ENCODE measurements around the gene PDE9A.

Gene PDE9A

GRCh38 chr21:42702720-42703119 is 49.3 kb downstream of the PDE9A start:
- H3K4me3 ChIP-seq (ENCODE audit: low read depth, low read length), result no peak overlapping the region
- no peak for TF ChIP-seq CTCF (IDR thresholded peaks at IDR 0.05; ENCODE audit: low read depth, low read length)

GRCh38 chr21:42703136-42703908 is 49.9 kb downstream of the PDE9A start:
- no peak overlapping the region for H3K4me3 ChIP-seq (ENCODE audit: low read depth, low read length)
- no peak for TF ChIP-seq CTCF (IDR thresholded peaks at IDR 0.05; ENCODE audit: low read depth, low read length)

GRCh38 chr21:42703965-42704364 is 50.5 kb downstream of the PDE9A start:
- no peak for TF ChIP-seq CTCF (IDR thresholded peaks at IDR 0.05; ENCODE audit: low read depth, low read length)
- no peak overlapping the region for H3K4me3 ChIP-seq (ENCODE audit: low read depth, low read length)

- no peak for TF ChIP-seq CTCF (IDR thresholded peaks at IDR 0.05; ENCODE audit: low read depth, low read length)
- no peak overlapping the region for H3K4me3 ChIP-seq (ENCODE audit: low read depth, low read length)
Measured at GRCh38 chr21:42704861-42705260, 51.4 kb downstream of the PDE9A start.

GRCh38 chr21:42705346-42705745 is 51.9 kb downstream of the PDE9A start:
- no peak for TF ChIP-seq CTCF (IDR thresholded peaks at IDR 0.05; ENCODE audit: low read depth, low read length)
- no peak overlapping the region for H3K4me3 ChIP-seq (ENCODE audit: low read depth, low read length)

- no peak overlapping the region for H3K4me3 ChIP-seq (ENCODE audit: low read depth, low read length)
- TF ChIP-seq CTCF (IDR thresholded peaks at IDR 0.05; ENCODE audit: low read depth, low read length), result no peak
Measured at GRCh38 chr21:42705746-42706374, 52.4 kb downstream of the PDE9A start.

GRCh38 chr21:42706765-42707164 is 53.3 kb downstream of the PDE9A start:
- H3K4me3 ChIP-seq (ENCODE audit: low read depth, low read length), result no peak overlapping the region
- no peak for TF ChIP-seq CTCF (IDR thresholded peaks at IDR 0.05; ENCODE audit: low read depth, low read length)
